Left renal cortex interstitium (tissue), 4 donors: Measurements from ENCODE around the gene PANK1. TPM values are rescaled to one million over a fixed set of nuclear protein-coding genes. Genes with fewer than 3 reads are reported as not detected.

Experiments
- DNase-seq, 4 donors: peaks; one replicate each; pipeline ENCODE4 v3.0.0-alpha.2; 2013; ENCODE audit warnings: low read depth in 4 of 4, low spot score in 2 of 4, missing footprints in 1 of 4
- polyA plus RNA-seq, 4 donors: library from polyadenylated mRNA; unstranded; fragments of 120-200 nt; gene quantifications; one replicate each; pipeline ENCODE4 v1.2.1, GENCODE V29; 2013; ENCODE audit not compliant: insufficient read length in 4 of 4

PANK1 gene
- polyA plus RNA-seq, 4 donors, result 42.5 to 54.0 (median 46.1) TPM

- DNase-seq, result no peak
Observed at GRCh38 chr10:89540420-89540949, 104.6 kb downstream of the PANK1 start.

- no peak for DNase-seq
Observed at GRCh38 chr10:89537364-89537763, 107.7 kb downstream of the PANK1 start.

- no peak for DNase-seq
Observed at GRCh38 chr10:89536013-89536354, 109.1 kb downstream of the PANK1 start.

- DNase-seq, result no peak
Observed at GRCh38 chr10:89535171-89536012, 109.7 kb downstream of the PANK1 start, which contains the start of gene SLC16A12. Gene SLC16A12, minus strand, starts transcription at chr10:89535594. Its CDS starts 73,016 bp downstream, at chr10:89462578.

GRCh38 chr10:89534826-89535166, 110.2 kb downstream of the PANK1 start:
- DNase-seq, result peak in 1 of 4 donors; percentile 21

Other genes starting within 250 kb of the PANK1 start
- gene IFIT5, start 230.7 kb downstream of the PANK1 start, polyA plus RNA-seq, result 10 to 100 TPM; 11.1 to 20.3 (median 16.3) TPM
- gene SLC16A12, start 109.6 kb downstream of the PANK1 start, polyA plus RNA-seq, result 10 to 100 TPM; 27.3 to 35.1 (median 29.6) TPM
- gene KIF20B, start 56.3 kb upstream of the PANK1 start, polyA plus RNA-seq, result 10 to 100 TPM; 14.2 to 18.6 (median 15.7) TPM